NK-92 treated with Interleukin-12 subunit alpha and Interleukin-12 subunit beta, amount 100 ng/mL, for 24 hours (cell line): ENCODE data around the gene FUS.
"Not testable (repeated sequence)": the region's sequence is repeated elsewhere in the genome, so short reads cannot be mapped to it uniquely, and the experiment has no call there.

Experiments
- DNase-seq: peaks from one replicate; lab custom pipeline; 2025; lab: John Stamatoyannopoulos, UW

FUS gene

DNA sequence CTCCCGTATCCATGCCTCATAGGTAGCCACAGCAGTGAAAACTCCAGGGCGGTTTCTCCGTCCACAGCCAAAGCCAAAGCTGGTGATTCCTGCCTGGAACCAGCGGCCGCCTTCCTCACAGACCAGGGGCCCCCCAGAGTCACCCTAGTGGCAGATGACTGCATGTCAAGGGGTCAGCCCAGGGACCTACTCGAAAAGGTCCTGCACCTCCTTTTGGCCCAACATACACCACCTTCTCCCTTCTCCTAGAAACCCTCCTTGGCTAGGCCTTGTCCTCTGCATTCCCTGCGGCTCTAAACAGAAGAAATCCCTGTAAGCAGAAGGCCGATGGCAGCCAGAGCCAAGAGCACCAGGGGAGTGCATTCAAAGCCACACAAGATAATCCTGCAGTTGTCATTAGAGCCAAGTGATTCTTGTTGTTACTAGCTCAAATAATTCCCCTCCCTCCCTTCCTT lies 36.2 kb upstream of the FUS start:
- DNase-seq, result no peak

- not testable (repeated sequence) for DNase-seq
Observed at GRCh38 chr16:31144418-31144817, 35.5 kb upstream of the FUS start.

DNA sequence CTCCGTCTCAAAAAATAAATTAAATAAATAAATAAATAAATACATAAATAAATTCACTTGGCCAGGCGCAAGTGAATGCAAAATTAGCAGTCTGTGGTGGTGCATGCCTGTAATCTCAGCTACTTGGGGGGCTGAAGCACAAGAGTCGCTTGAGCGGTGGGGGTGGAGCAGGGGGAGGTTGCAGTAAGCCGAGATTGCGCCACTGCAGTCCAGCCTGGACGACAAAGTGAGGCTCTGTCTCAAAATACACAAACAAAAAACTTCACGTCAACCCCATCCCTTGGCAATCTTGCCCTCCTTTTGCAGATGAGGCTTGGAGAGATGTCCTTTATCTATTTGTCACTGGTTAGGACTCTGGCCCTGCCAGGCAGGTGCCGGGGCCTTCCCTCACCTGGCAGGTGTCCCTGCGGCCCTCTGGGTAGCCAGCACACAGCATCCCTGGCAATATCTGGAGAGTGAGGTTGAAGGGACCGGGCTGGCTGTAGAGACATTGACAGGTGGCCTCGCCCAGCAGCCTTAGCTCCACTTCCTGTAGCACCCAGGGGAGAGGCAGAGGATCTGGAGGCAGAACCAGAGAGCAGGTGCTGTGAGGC lies 34.4 kb upstream of the FUS start:
- no peak for DNase-seq

DNA sequence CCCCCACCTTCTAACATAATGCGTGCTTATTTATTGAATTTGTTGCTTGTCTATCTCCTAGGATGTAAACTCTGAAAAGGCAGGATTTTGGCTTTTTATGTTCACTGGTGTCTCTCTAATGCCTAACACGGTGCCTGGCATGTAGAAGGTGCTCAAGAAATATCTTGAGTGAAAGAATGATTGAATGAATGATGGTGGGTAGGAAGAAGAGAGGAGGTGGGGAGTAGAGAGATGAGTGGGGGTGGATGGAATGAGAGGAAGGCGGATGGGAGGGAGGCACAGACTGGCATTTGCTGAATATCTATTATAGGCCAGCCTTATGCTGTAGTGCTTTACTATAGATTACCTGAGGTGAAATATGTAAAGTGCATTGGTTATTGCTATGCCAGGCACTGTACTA lies 32.4 kb upstream of the FUS start:
- no peak for DNase-seq

GRCh38 chr16:31148281-31148728 lies 31.6 kb upstream of the FUS start:
- no peak for DNase-seq

- DNase-seq, result no peak
Observed at GRCh38 chr16:31148896-31149295, 31.0 kb upstream of the FUS start.

GRCh38 chr16:31149332-31149731 lies 30.6 kb upstream of the FUS start:
- DNase-seq, result no peak

GRCh38 chr16:31149894-31150890 lies 29.7 kb upstream of the FUS start, which contains the start of gene PRSS36:
TSS of gene PRSS36 (minus strand) at chr16:31150066. CDS start at chr16:31150035, 31 bp downstream.
- DNase-seq, result no peak

- not testable (repeated sequence) for DNase-seq
Observed at GRCh38 chr16:31150976-31151375, 29.0 kb upstream of the FUS start.

- DNase-seq, result no peak
Observed at GRCh38 chr16:31157136-31157535, 22.8 kb upstream of the FUS start.

- DNase-seq, result no peak
Observed at GRCh38 chr16:31167315-31167714, 12.6 kb upstream of the FUS start.

- no peak for DNase-seq
Observed at GRCh38 chr16:31168848-31169247, 11.1 kb upstream of the FUS start.

DNA sequence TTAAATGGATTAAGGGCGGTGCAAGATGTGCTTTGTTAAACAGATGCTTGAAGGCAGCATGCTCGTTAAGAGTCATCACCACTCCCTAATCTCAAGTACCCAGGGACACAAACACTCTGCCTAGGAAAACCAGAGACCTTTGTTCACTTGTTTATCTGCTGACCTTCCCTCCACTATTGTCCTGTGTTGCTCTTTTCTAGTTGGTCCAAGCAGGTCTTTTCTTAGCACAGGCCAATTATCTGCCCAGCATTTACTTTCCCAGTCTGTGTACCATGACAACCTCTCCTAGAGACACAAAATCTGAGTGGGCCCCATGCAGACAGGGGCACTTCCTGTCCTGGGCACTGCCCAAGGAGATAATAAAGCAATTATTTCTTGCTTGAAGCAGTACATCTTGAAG lies 9.9 kb upstream of the FUS start:
- not testable (repeated sequence) for DNase-seq

- DNase-seq, result no peak
Observed at GRCh38 chr16:31177136-31177535, 2.8 kb upstream of the FUS start.

DNA sequence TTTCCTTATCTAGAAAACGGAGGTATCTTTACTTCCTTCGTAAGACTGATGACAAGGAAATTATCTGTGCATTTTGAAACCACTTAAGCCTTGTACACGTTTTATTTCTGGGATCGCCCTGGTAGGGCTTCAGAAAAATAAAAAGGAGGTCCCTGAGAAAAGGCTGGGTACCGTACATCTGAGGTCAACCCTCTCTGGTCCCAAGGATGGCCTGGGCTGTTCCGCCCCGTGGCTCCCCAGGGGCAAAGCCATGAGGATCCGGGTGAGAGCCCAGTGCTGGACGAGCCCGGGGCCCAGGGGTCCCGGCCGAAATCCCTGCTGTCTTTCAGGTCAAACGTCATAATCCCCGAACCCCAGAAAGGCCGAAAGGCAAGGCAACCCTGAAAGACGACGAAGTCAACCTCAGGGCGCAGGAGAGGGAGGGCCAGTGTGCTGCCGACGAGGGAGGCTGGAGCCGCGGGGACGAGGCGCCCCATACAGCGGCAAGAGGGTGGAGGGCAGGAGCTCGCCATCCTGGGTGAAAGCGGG lies 656 bp upstream of the FUS start:
- no peak for DNase-seq

DNA sequence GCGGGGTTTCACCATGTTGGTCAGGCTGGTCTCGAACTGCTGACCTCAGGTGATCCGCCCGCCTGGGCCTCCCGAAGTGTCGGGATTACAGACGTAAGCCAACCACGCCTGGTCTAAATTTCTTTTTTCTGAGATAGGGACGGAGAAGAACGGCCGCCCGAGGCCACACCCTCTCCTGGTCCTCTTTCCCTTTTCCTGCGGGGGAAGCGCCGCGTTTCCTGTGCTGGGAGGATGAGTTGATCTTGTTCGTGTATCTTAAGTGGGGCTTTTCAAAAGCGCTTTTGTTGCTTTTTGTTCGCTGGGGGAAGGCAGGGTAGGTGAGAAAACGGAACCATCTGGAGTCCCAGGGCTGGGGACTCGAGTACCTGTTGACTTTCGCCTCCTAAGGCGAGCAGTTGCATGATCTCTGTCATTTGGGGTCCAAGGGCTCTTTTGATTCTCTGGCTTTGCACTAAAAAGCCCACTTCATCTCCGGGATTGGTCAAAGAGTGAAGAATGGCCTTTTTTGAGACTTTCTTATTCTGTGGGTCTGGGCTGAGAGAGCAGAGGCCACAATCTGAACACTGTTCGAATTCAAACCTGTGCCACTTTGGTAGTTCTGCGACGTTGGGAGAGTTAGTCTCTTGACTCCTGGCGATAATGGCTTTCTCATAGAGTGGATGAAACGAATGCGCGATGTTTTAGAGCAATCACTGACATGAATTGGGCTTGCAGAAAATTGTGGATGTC lies 1.3 kb downstream of the FUS start:
- no peak for DNase-seq

DNA sequence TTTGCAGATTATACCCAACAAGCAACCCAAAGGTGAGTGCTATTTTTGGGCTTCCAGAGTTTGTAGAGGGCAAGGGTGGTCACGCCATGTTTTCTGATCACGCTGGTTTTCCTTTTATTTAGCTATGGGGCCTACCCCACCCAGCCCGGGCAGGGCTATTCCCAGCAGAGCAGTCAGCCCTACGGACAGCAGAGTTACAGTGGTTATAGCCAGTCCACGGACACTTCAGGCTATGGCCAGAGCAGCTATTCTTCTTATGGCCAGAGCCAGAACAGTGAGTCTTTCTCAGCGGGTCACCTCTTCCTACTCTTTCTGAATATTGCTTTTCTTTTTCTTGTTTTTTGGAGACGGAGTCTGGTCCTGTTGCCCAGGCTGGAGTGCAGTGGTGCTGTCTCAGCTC lies 2.5 kb downstream of the FUS start:
- no peak for DNase-seq

DNA sequence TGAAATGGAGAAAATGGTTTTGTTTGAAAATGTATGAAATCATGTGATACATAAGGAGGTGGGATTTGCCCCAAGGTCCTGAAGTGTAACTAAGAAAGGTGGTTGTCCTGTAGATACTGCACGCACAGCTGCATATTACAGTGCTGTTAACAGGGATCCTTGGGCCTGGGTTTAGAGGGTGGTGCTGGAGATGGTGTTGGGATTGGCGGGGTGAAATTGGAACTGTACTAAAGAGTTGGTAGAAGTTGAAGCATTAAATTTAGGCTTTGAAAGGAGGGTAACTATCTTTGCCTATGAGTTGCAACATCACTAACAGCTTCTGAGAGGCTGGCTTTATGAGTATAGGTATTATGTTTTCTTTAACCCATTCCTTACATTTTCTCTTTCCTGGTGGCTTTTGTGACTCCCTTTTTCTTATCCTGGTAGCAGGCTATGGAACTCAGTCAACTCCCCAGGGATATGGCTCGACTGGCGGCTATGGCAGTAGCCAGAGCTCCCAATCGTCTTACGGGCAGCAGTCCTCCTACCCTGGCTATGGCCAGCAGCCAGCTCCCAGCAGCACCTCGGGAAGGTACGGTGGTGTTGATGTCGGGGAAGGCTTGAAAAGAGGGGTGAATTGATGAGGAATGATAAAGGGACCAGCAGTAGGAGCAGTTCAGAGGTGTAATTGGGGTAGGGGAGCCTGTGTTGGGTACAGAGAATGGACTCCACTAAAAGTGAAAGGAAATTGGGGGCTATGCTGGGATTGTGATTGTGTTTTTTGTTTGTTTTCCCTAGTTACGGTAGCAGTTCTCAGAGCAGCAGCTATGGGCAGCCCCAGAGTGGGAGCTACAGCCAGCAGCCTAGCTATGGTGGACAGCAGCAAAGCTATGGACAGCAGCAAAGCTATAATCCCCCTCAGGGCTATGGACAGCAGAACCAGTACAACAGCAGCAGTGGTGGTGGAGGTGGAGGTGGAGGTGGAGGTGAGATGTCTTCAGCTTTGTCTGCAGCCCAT lies 3.8 kb downstream of the FUS start:
- no peak for DNase-seq

GRCh38 chr16:31184888-31185287 lies 4.9 kb downstream of the FUS start:
- DNase-seq, result no peak

- DNase-seq, result no peak
Observed at GRCh38 chr16:31185339-31185738, 5.4 kb downstream of the FUS start.

DNA sequence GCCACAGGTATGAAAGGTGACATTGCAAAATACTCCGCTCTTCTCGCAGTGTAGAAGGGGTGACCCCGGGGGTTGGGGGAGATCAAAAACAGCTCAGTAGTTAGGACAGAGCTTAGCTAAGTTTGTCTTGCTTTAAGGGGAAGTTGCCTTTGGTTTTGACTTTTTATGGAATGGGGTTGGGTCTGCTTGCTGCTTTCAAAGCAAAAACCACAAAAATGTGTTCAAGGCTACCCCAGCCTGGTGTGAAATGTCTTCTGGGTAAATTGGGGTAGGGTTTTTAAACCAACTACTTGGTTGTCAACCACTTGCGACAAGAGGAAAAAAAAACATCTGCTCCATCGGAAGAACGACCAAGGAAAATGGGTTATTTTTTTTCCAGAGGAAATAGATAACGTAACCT lies 6.2 kb downstream of the FUS start:
- no peak for DNase-seq
